Measurements from ENCODE around the gene FTSJ1.
A peak's percentile ranks its signal among the peaks of the same experiment; 100 is the strongest.
"Not testable (repeated sequence)": the region's sequence is repeated elsewhere in the genome, so short reads cannot be mapped to it uniquely, and the experiment has no call there.

FTSJ1 gene

GRCh38 chrX:48475774-48476577 is at the start of gene FTSJ1:
FTSJ1 (plus strand) TSS chrX:48476199; CDS start chrX:48478048, 1,849 bp downstream.
- peak; percentile 56 for TF ChIP-seq POLR2A (IDR thresholded peaks at IDR 0.05; ENCODE audit: low read depth, low read length)
- no peak for FAIRE-seq

DNA sequence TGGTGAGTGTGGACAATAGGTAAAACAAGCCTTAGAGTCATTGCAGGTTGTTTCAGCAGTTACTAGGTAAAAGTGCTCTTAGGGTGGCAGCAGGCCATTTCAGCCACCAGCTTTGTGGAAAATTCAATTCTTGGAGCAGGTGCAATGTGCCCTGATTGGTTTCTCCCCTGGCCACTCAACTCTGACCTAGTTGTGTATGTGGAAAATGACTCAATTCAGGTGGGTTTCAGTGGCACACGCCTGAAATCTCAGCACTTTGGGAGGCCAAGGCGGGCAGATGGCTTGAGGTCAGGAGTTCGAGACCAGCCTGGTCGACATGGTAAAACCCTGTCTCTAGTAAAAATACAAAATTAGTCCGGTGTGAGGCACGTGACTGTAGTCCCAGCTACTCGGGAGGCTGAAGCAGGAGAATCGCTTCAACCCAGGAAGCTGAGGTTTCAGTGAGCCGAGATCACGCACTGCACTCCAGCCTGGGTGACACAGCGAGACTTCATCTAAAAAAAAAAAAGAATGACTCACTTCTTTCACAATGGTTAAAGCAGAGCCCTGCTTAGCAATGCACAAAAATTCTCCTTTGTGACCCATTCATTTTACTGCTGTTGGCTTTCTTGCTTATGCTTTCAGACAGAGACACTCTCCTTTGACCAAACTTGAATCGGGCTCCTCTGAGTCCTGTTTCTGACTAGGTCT is 48.8 kb upstream of the FTSJ1 start:
- DNase-seq (ENCODE audit: insufficient read length, low spot score); FAIRE-seq: not testable (repeated sequence)

More at GRCh38 chrX:48475774-48476577, at the start of gene FTSJ1:
- DNase-seq (ENCODE audit: insufficient read length, low spot score): peak; percentile 23

DNA sequence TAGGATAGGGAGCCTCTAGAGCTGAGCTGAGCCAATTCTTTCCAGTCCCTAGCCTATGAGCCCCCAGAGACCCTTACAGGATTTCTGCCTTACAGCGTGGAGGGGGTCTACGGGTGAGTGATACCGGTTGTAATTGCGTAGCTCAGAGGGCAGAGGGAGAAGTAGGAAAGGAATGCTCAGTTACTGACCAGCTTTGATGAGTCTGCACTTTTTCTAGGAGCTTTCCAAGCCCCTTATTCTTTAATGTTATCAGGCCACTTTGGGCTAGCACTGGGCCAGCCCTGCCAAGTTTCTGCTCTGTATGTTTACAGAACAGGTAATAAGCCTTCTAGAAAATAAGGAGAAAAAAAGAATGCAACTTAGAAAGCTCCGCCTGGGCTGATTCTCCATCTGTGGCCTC is 46.4 kb upstream of the FTSJ1 start:
- not testable (repeated sequence) for FAIRE-seq; DNase-seq (ENCODE audit: insufficient read length, low spot score)

DNA sequence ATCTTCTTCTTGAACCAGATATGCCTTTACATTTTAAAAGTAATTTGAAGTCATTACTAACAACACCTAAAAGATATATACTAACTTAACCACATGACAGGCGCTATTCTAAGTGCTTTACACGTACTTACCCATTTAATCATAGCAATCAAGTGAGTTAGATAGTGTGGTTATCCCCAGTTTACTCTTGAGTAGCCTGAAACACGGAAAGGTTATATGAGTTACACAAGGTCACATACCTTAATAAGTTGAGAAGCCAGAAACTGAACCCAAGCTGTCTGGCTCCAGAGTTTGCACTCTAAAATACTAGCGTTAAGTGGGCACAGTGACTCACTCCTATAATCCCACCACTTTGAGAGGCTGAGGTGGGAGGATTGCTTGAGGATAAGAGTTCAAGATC is 45.8 kb upstream of the FTSJ1 start:
- not testable (repeated sequence) for FAIRE-seq; DNase-seq (ENCODE audit: insufficient read length, low spot score)

GRCh38 chrX:48433713-48434112 is 42.3 kb upstream of the FTSJ1 start:
- not testable (repeated sequence) for DNase-seq (ENCODE audit: insufficient read length, low spot score); FAIRE-seq

DNA sequence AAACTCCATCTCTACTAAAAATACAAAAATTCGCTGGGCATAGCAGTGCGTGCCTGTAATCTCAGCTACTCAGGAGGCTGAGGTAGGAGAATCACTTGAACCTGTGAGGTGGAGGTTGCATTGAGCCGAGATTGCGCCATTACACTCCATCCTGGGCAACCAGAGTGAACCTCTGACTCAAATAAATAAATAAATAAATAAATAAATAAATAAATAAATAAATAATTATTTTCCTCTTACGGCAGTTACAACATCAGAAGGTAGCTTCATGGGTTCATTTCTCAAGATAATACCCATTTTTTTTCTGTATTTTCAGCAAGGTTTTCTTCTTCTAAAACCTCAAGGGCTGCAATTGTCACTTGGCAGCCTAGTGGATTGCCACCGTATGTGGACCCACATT is 28.8 kb upstream of the FTSJ1 start:
- not testable (repeated sequence) for DNase-seq (ENCODE audit: insufficient read length, low spot score); FAIRE-seq

DNA sequence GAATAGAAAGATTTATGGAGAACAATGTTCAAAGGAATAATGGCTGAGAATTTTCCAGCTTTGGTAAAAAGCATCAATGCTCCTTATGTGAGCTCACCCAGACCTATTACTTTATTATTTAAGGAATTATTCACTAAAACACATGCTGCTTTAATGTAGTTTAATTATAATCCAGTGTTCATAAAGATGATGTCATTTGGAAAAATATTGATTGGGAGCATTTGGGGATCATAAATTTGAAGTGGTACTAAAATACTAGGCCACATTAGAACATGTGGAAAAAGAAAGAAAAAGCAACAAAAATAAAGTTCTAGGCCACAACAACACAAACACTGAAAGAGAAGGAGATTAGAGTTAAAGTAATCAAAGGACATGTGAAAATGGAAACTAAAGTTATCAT is 25.9 kb upstream of the FTSJ1 start:
- no peak for DNase-seq (ENCODE audit: insufficient read length, low spot score)
- no peak for TF ChIP-seq POLR2A (IDR thresholded peaks at IDR 0.05; ENCODE audit: low read depth, low read length)
- no peak for FAIRE-seq

DNA sequence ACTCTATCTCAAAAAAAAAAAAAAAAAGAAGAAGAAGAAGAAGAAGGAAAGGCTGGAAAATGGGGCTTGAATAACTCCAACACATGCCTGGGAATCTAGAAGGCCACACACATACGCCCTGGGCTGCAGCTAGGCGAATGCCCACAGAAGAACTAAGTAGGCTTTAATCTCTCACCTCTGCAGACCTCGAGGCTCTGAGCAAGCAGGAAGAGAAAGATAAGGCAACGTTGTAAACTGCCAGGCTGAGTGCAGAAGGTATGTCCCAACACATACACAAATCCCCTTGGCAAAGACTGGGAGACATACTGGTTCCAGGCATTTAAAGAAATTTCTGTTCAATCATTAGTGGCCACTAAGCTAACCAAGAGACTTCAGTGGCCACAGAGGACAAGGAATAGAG is 24.3 kb upstream of the FTSJ1 start:
- TF ChIP-seq POLR2A (IDR thresholded peaks at IDR 0.05; ENCODE audit: low read depth, low read length): no peak
- DNase-seq (ENCODE audit: insufficient read length, low spot score) (no peak), FAIRE-seq (no peak)

DNA sequence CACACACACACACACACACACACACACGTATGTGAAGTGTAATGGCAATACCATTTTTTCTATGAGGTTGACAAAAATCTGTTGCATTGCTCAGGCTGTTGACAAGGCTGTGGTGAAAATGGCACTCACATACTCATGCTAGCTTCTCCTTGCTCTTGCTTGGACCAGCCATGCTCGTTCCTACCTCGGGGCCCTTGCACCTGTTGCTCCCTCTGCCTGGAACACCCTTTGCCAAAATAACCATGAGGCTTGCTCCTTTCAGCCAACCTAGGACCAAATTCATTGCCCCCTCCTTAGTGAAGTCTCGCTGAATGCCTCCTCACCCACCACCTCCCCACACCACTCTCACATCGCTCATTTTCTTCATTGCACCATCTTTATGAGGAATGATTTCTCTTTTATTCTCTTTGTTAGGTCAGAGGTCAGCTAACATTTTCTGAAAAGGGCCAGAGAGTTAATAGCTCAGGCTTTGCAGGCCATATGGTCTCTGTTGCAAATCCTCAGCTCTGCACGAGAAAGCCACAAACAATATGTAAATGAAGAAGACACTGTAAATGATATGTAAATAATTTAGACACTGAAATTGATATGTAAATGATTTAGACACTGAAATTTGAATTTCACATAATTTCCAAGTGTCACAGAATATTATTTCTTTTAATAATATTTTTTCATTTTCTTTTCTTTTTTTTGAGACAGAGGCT is 19.2 kb upstream of the FTSJ1 start:
- FAIRE-seq (no peak), DNase-seq (ENCODE audit: insufficient read length, low spot score) (no peak)
- no peak for TF ChIP-seq POLR2A (IDR thresholded peaks at IDR 0.05; ENCODE audit: low read depth, low read length)

DNA sequence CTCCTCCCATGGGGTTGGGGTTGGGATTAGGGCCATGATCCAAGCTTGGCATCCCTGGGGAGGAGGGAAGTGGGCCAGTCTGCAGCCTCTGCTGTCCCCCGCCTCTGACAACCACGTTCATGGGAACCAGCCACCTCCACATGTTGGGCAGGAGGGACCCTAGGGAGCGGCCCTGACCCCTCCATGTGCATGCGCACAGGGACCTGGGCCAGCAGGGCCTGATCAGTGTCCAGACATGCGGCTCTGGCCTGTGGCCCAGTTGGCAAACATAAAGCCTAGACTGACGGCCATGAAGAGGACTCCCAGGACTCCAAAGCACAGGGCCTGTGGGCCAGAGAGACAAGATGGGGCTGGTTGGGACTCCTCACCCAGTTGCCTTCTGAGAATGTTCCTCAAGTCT is 17.3 kb upstream of the FTSJ1 start:
- no peak for TF ChIP-seq POLR2A (IDR thresholded peaks at IDR 0.05; ENCODE audit: low read depth, low read length)
- DNase-seq (ENCODE audit: insufficient read length, low spot score) (no peak), FAIRE-seq (no peak)

DNA sequence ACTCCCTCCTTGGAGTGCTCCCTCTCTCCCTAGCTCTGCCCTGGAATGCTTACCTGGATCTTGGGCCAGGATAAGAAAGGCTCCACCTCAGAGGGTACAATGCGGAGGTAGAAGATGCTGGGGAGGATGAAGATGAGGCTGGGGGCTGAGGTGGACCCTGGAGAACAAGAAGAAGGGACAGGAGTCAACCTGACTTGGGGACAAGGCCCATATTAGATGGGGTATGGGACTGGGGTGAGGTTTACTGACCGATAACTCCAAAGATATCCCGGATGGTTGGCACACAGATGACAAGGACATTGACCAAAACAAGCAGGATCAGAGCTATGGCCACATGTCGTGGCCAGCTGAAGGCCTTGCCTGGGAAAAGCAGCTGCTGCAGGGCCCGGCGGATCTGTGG is 16.5 kb upstream of the FTSJ1 start:
- no peak for DNase-seq (ENCODE audit: insufficient read length, low spot score)
- FAIRE-seq: no peak
- TF ChIP-seq POLR2A (IDR thresholded peaks at IDR 0.05; ENCODE audit: low read depth, low read length): no peak

DNA sequence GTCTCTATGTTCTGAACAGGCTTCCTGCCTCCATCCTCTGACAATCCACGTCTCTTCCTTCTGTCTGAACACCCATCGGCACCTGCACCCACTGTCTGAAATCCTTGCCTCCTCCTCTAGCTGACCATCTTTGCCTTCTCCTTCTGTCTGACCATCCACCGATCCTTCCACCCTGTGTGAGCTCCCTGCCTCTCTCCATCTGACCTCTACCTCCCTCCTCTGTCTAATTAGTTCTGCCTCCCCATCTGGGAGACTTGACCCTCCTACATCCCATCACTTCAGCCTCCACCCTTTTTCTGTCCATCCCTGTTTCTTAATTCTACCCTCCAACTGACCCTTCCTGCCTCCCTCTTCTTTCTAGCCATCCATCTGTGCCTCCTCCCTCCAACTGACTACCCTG is 16.0 kb upstream of the FTSJ1 start:
- no peak for FAIRE-seq
- no peak for DNase-seq (ENCODE audit: insufficient read length, low spot score)
- TF ChIP-seq POLR2A (IDR thresholded peaks at IDR 0.05; ENCODE audit: low read depth, low read length): no peak

- no peak for TF ChIP-seq POLR2A (IDR thresholded peaks at IDR 0.05; ENCODE audit: low read depth, low read length)
Measured at GRCh38 chrX:48460606-48461005, 15.4 kb upstream of the FTSJ1 start.

GRCh38 chrX:48461830-48462229 is 14.2 kb upstream of the FTSJ1 start:
- no peak for DNase-seq (ENCODE audit: insufficient read length, low spot score)

More at GRCh38 chrX:48460606-48461005, 15.4 kb upstream of the FTSJ1 start:
- no peak for DNase-seq (ENCODE audit: insufficient read length, low spot score)
- no peak for FAIRE-seq

More at GRCh38 chrX:48461830-48462229, 14.2 kb upstream of the FTSJ1 start:
- no peak for TF ChIP-seq POLR2A (IDR thresholded peaks at IDR 0.05; ENCODE audit: low read depth, low read length)
- no peak for FAIRE-seq

Data from H54 (cell line).